ENCODE measurements around the gene IHH. TPM values are rescaled to one million over a fixed set of nuclear protein-coding genes. Genes with fewer than 3 reads are reported as not detected.

Gene IHH
- total RNA-seq, 1 donor from 2014 or later, result 0.16 TPM

- DNase-seq, result no peak
Observed at GRCh38 chr2:219073413-219074129, 12.8 kb upstream of the IHH start.

- DNase-seq, result no peak
Observed at GRCh38 chr2:219072741-219073250, 12.1 kb upstream of the IHH start.

GRCh38 chr2:219071131-219071816, 10.6 kb upstream of the IHH start:
- no peak for DNase-seq

- no peak for DNase-seq
Observed at GRCh38 chr2:219065484-219065883, 4.8 kb upstream of the IHH start.

GRCh38 chr2:219062081-219062480, 1.4 kb upstream of the IHH start:
- no peak for DNase-seq

- DNase-seq, result no peak
Observed at GRCh38 chr2:219059725-219060682, 717 bp downstream of the IHH start.

- DNase-seq, result no peak
Observed at GRCh38 chr2:219059375-219059724, 1.4 kb downstream of the IHH start.

GRCh38 chr2:219058541-219059374, 2.0 kb downstream of the IHH start:
- DNase-seq, result no peak

- peak; percentile 72 for DNase-seq
Observed at GRCh38 chr2:219057709-219058540, 2.8 kb downstream of the IHH start.

- DNase-seq, result no peak
Observed at GRCh38 chr2:219056896-219057708, 3.6 kb downstream of the IHH start.

- DNase-seq, result no peak
Observed at GRCh38 chr2:219056176-219056895, 4.4 kb downstream of the IHH start.

- DNase-seq, result no peak
Observed at GRCh38 chr2:219054956-219055903, 5.5 kb downstream of the IHH start.

GRCh38 chr2:219049282-219049681, 11.4 kb downstream of the IHH start:
- DNase-seq, result no peak

GRCh38 chr2:219045937-219046550, 14.7 kb downstream of the IHH start:
- DNase-seq, result no peak

- no peak for DNase-seq
Observed at GRCh38 chr2:219042750-219043149, 18.0 kb downstream of the IHH start.

- no peak for DNase-seq
Observed at GRCh38 chr2:219042157-219042556, 18.6 kb downstream of the IHH start.

GRCh38 chr2:219041252-219041651, 19.5 kb downstream of the IHH start, which contains the start of gene CFAP65:
Gene CFAP65 (minus strand): TSS chr2:219041516. CDS start chr2:219039048, 2,468 bp downstream.
- DNase-seq, result peak; percentile 52

Data from occipital lobe (tissue), 2 donors.